Measurements from ENCODE around the gene MSH5. TPM values are rescaled to one million over a fixed set of nuclear protein-coding genes. Genes with fewer than 3 reads are reported as not detected.

MSH5 gene
- 10 to 100 TPM in 4 of 6 donors, 1 to 10 TPM in 2; 7.3 to 52.4 (median 13.1) TPM for total RNA-seq

- H3K4me1 ChIP-seq, result peaks cover 36 to 46% (median 40%) of the 10 kb centered on the region in 4 donors
- no peaks in the 10 kb centered on the region for H3K9me3 ChIP-seq
- no peaks in the 10 kb centered on the region for H3K36me3 ChIP-seq
- peak within 1 kb of the TSS; percentile 77 to 95 (median 80) for H3K4me3 ChIP-seq
- ATAC-seq (ENCODE audit: low FRiP score in 2 of 2) (peak; percentile 95), DNase-seq (peak; percentile 99 to 100)
- WGBS, 2 donors, result 0% methylated on average over 32 to 50 of the region's 58 CpGs
- H3K27me3 ChIP-seq, result no peaks in the 10 kb centered on the region
- TF ChIP-seq EP300 (IDR thresholded peaks at IDR 0.05) (no peak), POLR2AphosphoS5 (IDR thresholded peaks at IDR 0.05) (peak; percentile 71 to 79), POLR2A (IDR thresholded peaks at IDR 0.05) (peak in 2 of 4 donors; percentile 36 to 81)
- peak within 1 kb of the TSS; percentile 82 to 99 (median 94) for H3K27ac ChIP-seq
Measured at GRCh38 chr6:31739639-31740396, at the start of gene MSH5. TSS of gene MSH5 (plus strand) at chr6:31740005. CDS start at chr6:31740467, 462 bp downstream.

- H3K4me3 ChIP-seq, result no peak overlapping the region
- no peak for TF ChIP-seq POLR2A (IDR thresholded peaks at IDR 0.05)
- TF ChIP-seq EP300 (IDR thresholded peaks at IDR 0.05), result no peak
- no peak for TF ChIP-seq CTCF (IDR thresholded peaks at IDR 0.05)
- TF ChIP-seq POLR2AphosphoS5 (IDR thresholded peaks at IDR 0.05), result no peak
- H3K27ac ChIP-seq, result peak overlapping the region in 1 of 4 donors; percentile 10
- H3K27me3 ChIP-seq, result no peaks in the 10 kb centered on the region
- H3K4me1 ChIP-seq, result no peaks in the 10 kb centered on the region
- no peaks in the 10 kb centered on the region for H3K9me3 ChIP-seq
- H3K36me3 ChIP-seq, result peaks cover 21 to 99% (median 84%) of the 10 kb centered on the region in 4 donors
- DNase-seq (no peak), ATAC-seq (ENCODE audit: low FRiP score in 2 of 2) (no peak)
- 73 to 76% methylated on average over 10 of the region's 10 CpGs for WGBS, 2 donors
Measured at GRCh38 chr6:31690231-31691077, 49.4 kb upstream of the MSH5 start.

GRCh38 chr6:31691078-31691463 is 48.7 kb upstream of the MSH5 start:
- no peak for ATAC-seq (ENCODE audit: low FRiP score in 2 of 2)
- Histone ChIP-seq H3K9me3 (no peaks in the 10 kb centered on the region), H3K36me3 (peaks cover 21 to 99% (median 90%) of the 10 kb centered on the region in 4 donors), H3K27ac (peak overlapping the region in 1 of 4 donors; percentile 10), H3K4me3 (no peak overlapping the region), H3K27me3 (no peaks in the 10 kb centered on the region), H3K4me1 (no peaks in the 10 kb centered on the region)
- DNase-seq, result no peak
- 87 to 90% methylated on average over 6 of the region's 6 CpGs for WGBS, 2 donors
- TF ChIP-seq POLR2A (IDR thresholded peaks at IDR 0.05) (no peak), POLR2AphosphoS5 (IDR thresholded peaks at IDR 0.05) (no peak), CTCF (IDR thresholded peaks at IDR 0.05) (no peak)

- ATAC-seq (ENCODE audit: low FRiP score in 2 of 2) (no peak), DNase-seq (no peak)
- Histone ChIP-seq H3K4me1 (no peaks in the 10 kb centered on the region), H3K27me3 (no peaks in the 10 kb centered on the region), H3K9me3 (no peaks in the 10 kb centered on the region), H3K36me3 (peaks cover 21 to 99% (median 88%) of the 10 kb centered on the region in 4 donors), H3K27ac (no peak overlapping the region), H3K4me3 (no peak overlapping the region)
- WGBS, 2 donors, result 97 to 98% methylated on average over 10 to 12 of the region's 12 CpGs
- no peak for TF ChIP-seq POLR2AphosphoS5 (IDR thresholded peaks at IDR 0.05)
- no peak for TF ChIP-seq EP300 (IDR thresholded peaks at IDR 0.05)
- no peak for TF ChIP-seq CTCF (IDR thresholded peaks at IDR 0.05)
- TF ChIP-seq POLR2A (IDR thresholded peaks at IDR 0.05), result no peak
Measured at GRCh38 chr6:31691564-31692108, 48.2 kb upstream of the MSH5 start.

- no peak for DNase-seq
- H3K36me3 ChIP-seq, result peaks cover 21 to 97% (median 84%) of the 10 kb centered on the region in 4 donors
Measured at GRCh38 chr6:31692353-31692752, 47.5 kb upstream of the MSH5 start.

More at GRCh38 chr6:31692353-31692752, 47.5 kb upstream of the MSH5 start:
- Histone ChIP-seq H3K4me1 (no peaks in the 10 kb centered on the region), H3K4me3 (no peak overlapping the region), H3K27ac (no peak overlapping the region), H3K9me3 (no peaks in the 10 kb centered on the region), H3K27me3 (no peaks in the 10 kb centered on the region)
- TF ChIP-seq POLR2AphosphoS5 (IDR thresholded peaks at IDR 0.05), result no peak
- no peak for ATAC-seq (ENCODE audit: low FRiP score in 2 of 2)
- 91 to 95% methylated on average over 4 of the region's 4 CpGs for WGBS, 2 donors
